Measurements from ENCODE around the gene MEX3D. TPM values are rescaled to one million over a fixed set of nuclear protein-coding genes. Genes with fewer than 3 reads are reported as not detected.

The MEX3D gene
- total RNA-seq, 2 experiments from 2014 or later: 1.6 to 2.3 TPM

DNA sequence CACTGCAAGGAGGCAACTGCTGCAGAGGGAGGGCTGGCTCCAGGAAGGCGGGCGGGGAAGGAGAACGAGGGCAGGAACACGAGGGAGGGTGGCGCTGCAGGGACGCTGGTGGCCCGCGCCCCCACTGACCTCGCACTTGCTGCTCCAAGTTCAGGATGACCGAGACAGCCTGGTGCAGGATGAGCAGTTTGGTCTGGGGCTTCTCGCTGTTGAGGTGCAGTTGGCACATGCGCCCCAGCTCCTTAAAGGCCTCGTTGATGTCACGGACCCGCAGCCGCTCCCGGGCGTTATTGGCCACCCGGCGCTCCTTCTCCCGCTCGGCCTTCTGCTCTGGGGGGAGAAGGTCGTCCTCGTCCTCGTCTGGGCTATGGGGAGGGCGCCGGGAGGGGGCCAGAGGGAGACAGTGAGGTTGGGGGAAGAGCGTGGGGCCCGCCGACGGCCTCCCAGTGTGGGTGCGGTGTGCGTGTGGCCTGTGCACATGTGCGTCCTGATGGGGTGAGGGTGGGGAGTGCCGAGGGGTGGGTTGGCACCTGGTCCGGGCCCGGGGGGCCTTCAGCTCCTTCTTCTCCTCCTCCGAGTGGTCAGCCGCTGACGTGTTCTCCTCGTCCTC is 47.1 kb upstream of the MEX3D start:
- no peak overlapping the region for H3K27ac ChIP-seq (ENCODE audit: low read depth in 1 of 2, low read length in 2 of 2)
- intact Hi-C loops (cut with DNase I, micrococcal nuclease): no loop called here
- H3K27ac Mint-ChIP-seq: no peak overlapping the region
- no peaks in the 10 kb centered on the region for H3K9me3 ChIP-seq (ENCODE audit: control insufficient read depth in 1 of 2, insufficient read depth in 1 of 2, low read length in 2 of 2)
- TF ChIP-seq, protein P1, sequence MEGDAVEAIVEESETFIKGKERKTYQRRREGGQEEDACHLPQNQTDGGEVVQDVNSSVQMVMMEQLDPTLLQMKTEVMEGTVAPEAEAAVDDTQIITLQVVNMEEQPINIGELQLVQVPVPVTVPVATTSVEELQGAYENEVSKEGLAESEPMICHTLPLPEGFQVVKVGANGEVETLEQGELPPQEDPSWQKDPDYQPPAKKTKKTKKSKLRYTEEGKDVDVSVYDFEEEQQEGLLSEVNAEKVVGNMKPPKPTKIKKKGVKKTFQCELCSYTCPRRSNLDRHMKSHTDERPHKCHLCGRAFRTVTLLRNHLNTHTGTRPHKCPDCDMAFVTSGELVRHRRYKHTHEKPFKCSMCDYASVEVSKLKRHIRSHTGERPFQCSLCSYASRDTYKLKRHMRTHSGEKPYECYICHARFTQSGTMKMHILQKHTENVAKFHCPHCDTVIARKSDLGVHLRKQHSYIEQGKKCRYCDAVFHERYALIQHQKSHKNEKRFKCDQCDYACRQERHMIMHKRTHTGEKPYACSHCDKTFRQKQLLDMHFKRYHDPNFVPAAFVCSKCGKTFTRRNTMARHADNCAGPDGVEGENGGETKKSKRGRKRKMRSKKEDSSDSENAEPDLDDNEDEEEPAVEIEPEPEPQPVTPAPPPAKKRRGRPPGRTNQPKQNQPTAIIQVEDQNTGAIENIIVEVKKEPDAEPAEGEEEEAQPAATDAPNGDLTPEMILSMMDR (IDR thresholded peaks at IDR 0.05): no peak
- peaks cover 17% of the 10 kb centered on the region for H3K4me1 Mint-ChIP-seq (ENCODE audit: low read depth)
- DNase-seq (no peak), ATAC-seq (ENCODE audit: poor library complexity) (no peak)
- H3K9me3 Mint-ChIP-seq: no peaks in the 10 kb centered on the region
- no peak overlapping the region for H3K4me3 ChIP-seq (ENCODE audit: low read length)
- H3K27me3 ChIP-seq (ENCODE audit: control insufficient read depth in 1 of 2, insufficient read depth in 2 of 2, low read length in 2 of 2): no peaks in the 10 kb centered on the region
- H3K4me3 Mint-ChIP-seq: no peak overlapping the region
- ChIA-PET CTCF (no interaction called here), POLR2A (no interaction called here)
- H3K36me3 ChIP-seq (ENCODE audit: insufficient read depth, low read length): peaks cover 50% of the 10 kb centered on the region
- peaks cover 22% of the 10 kb centered on the region for H3K4me1 ChIP-seq (ENCODE audit: insufficient read depth, low read length)
- no peaks in the 10 kb centered on the region for H3K27me3 Mint-ChIP-seq
- peaks cover 58% of the 10 kb centered on the region for H3K36me3 Mint-ChIP-seq (ENCODE audit: low read depth)

DNA sequence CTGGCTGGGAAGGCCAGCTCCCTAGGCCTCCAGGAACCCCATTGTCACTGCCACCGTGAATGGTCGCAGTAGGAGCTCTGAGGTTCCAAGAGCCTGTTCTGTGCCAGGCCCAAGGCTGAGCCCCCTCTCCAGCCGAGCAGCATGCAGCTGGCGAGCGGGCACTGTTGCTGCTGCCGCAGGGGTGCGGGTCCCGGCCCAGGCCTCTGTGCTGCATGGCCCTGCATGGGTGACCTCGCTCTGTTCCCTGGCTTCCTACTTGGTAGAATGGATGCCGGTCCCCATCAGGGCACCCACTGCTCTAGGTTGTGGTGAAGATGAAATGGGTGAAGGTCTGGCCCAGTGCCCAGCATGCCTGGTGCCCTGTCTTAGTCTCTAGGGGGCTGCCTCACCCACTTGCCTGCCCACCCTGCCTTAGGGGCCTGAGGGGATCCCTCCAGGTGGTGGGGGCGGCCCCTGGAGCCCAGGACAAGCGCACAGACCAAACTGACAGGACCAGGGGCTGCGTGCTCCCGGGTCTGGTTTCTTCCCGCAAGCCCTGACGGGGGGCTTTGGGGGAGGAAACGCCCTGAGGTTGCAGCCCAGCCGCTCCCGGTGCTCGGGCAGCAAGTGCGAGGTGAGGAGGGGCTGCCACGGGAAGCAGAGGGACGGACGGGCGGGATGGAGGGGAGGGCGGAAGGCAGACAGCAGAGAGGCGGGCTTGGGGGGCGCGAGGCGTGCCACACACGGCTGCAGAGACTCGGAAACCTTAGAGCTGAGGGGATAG is 45.9 kb upstream of the MEX3D start:
- intact Hi-C loops (cut with DNase I, micrococcal nuclease): no loop called here
- DNase-seq (no peak), ATAC-seq (ENCODE audit: poor library complexity) (no peak)
- Mint-ChIP-seq H3K27me3 (no peaks in the 10 kb centered on the region), H3K9me3 (no peaks in the 10 kb centered on the region), H3K4me1 (ENCODE audit: low read depth) (peaks cover 26% of the 10 kb centered on the region), H3K4me3 (no peak overlapping the region), H3K36me3 (ENCODE audit: low read depth) (peaks cover 65% of the 10 kb centered on the region), H3K27ac (no peak overlapping the region)
- no peaks in the 10 kb centered on the region for H3K27me3 ChIP-seq (ENCODE audit: control insufficient read depth in 1 of 2, insufficient read depth in 2 of 2, low read length in 2 of 2)
- H3K4me3 ChIP-seq (ENCODE audit: low read length): no peak overlapping the region
- ChIA-PET POLR2A (interaction anchor here (1.2 kb wide), 1 partner anchor 21 kb away, joined by 3 read pairs; no protein-coding TSS in a partner anchor), CTCF (no interaction called here)
- peaks cover 34% of the 10 kb centered on the region for H3K4me1 ChIP-seq (ENCODE audit: insufficient read depth, low read length)
- no peak overlapping the region for H3K27ac ChIP-seq (ENCODE audit: low read depth in 1 of 2, low read length in 2 of 2)
- TF ChIP-seq, protein P1 (IDR thresholded peaks at IDR 0.05): no peak
- no peaks in the 10 kb centered on the region for H3K9me3 ChIP-seq (ENCODE audit: control insufficient read depth in 1 of 2, insufficient read depth in 1 of 2, low read length in 2 of 2)
- peaks cover 42% of the 10 kb centered on the region for H3K36me3 ChIP-seq (ENCODE audit: insufficient read depth, low read length)

DNA sequence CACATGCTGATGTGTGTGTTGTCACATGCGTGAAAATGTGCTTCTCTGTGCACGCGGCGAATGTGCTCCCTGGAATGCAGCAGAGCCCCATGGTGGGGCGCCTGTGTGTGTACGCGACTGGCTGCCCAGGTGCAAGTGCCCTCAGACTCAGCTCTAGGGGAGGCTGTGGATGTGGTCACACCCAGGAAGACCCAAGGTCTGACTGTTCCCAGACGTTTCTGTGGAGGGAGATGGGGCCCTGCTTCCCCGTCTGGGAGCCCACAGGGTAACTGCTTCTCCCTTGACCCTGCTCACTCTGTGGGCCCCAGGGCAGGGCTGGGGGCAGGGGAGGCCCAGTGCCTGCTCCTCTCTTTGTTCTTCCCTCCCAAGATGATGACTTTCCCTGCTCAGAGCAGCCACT is 45.0 kb upstream of the MEX3D start:
- ChIA-PET POLR2A (interaction anchor here (1.2 kb wide), 1 partner anchor 20 kb away, joined by 3 read pairs; no protein-coding TSS in a partner anchor), CTCF (no interaction called here)
- peaks cover 43% of the 10 kb centered on the region for H3K4me1 ChIP-seq (ENCODE audit: insufficient read depth, low read length)
- peaks cover 42% of the 10 kb centered on the region for H3K36me3 ChIP-seq (ENCODE audit: insufficient read depth, low read length)
- H3K9me3 Mint-ChIP-seq: no peaks in the 10 kb centered on the region
- DNase-seq (no peak), ATAC-seq (ENCODE audit: poor library complexity) (no peak)
- no peaks in the 10 kb centered on the region for H3K27me3 ChIP-seq (ENCODE audit: control insufficient read depth in 1 of 2, insufficient read depth in 2 of 2, low read length in 2 of 2)
- intact Hi-C loops (cut with DNase I, micrococcal nuclease): no loop called here
- H3K4me1 Mint-ChIP-seq (ENCODE audit: low read depth): peaks cover 31% of the 10 kb centered on the region
- H3K4me3 Mint-ChIP-seq: no peak overlapping the region
- H3K4me3 ChIP-seq (ENCODE audit: low read length): no peak overlapping the region
- H3K27me3 Mint-ChIP-seq: no peaks in the 10 kb centered on the region
- TF ChIP-seq, protein P1 (IDR thresholded peaks at IDR 0.05): no peak
- H3K27ac ChIP-seq (ENCODE audit: low read depth in 1 of 2, low read length in 2 of 2): no peak overlapping the region
- no peak overlapping the region for H3K27ac Mint-ChIP-seq
- H3K36me3 Mint-ChIP-seq (ENCODE audit: low read depth): peaks cover 61% of the 10 kb centered on the region
- no peaks in the 10 kb centered on the region for H3K9me3 ChIP-seq (ENCODE audit: control insufficient read depth in 1 of 2, insufficient read depth in 1 of 2, low read length in 2 of 2)
